ENCODE measurements around the gene PPIL4.

Gene PPIL4

DNA sequence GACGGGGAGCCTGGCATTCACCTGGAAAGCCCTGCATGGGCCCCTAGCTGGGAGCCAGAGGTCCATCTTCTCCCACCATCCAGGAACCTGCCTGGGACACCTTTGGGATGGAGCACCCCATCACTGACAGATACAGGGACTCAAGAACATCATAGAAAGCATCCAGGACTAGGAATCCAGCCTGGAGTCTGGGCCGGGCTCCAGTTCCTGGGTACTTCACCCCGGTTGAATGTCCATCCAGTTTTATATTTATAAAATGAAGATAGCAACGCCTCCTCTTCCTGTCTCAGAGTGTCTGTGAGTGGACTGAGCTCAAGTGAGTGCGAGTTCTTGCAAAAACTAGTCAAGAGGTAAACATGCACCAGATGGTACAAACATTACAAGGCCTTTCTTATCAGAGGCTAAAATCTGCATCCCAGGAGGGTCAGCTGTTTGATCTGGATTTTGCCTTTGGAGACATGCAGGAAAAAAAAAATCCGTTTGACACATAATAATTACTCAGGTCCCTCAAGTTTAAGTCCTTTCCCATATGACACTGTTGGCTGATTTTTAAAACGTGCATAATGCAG is 88.4 kb downstream of the PPIL4 start:
- DNase-seq: no peak

DNA sequence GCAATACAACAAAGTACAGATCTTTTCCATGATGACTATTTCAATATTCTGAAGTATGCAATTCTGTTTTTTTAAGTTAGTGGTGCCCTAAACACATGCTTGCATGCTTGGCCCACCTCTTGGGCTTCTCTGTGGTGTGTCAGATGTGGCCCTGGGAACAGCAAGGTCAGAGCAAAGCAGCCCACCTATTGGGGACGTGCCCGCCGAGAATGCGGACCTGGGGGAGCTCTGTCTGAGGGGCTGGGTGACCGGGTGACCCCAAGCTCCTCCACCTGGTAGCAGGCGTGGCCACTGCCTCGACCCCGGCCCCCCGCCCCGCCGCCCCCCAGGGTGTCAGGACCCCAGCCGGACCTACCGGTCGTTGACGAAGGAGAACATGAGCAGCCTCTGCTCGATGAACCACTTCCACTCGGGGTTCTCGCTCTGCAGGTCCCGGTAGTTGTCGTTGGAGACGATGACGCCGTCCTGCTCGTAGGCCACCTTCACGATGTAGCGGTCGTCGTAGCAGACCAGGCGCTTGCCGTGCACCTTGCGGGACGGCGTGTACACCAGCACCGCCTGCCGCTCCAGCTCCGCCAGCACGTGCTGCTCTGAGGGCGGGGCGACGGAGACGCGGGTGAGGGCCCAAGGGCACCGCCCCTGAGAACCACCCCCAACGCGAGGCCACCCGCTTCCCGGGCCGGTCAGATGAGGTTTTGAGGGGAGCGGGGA is 89.4 kb downstream of the PPIL4 start:
- no peak for DNase-seq

DNA sequence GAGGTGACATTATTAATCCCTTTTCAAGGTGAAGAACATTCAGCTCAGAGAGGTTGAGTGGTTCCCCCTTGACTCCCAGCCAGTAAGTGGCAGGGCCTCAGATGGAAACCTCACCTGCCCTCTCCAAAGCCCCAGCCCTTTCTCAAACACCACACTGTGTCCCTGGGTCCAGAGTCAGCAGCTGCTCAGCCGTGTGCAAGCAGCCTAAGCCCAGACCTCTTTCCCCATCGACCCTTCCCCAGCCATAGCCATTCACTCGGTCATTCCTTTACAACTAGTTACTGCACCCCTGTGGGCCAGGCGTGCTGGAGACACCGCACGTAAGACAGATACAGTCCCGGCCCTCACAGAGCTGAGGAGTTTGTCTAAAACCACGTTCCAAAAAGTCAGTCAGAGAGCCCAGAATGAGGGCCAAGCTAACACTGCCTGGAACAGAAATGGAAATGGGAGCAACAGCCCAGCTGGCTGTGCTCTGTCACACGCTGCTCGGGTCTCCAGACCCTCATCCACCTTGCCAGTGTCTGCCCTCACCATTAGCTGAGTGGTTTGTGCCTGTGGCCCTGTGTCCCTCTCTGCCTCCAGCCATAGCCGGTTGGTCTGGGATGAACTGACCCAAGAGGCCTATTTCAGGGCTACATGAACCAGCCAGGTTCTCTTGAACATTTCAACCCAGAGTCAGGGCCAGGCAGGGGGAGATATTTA is 90.7 kb downstream of the PPIL4 start:
- no peak for DNase-seq

Data from activated naive CD4-positive, alpha-beta T cell treated with anti-CD3 and anti-CD28 coated beads, Interleukin-2, amount 50 U/mL, for 16 hours (primary cell).